ENCODE results near the gene TSPAN9.

DNA sequence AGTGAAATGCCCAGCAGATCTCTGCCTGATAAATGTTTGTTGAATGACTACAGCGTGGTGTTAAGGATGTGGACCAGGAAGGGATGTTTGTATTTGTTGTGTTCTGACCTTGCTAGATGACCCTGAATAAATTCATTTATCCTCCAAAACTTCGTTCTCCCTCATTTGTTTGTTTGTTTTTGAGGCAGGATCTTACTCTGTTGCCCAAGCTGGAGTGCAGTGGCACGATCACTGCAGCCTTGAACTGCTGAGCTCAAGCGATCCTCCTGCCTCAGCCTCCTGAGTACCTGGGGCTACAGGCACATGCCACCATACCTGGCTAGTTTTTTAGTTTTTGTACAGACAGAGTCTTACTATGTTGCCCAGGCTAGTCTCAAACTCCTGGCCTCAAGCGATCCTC, 96.7 kb downstream of the TSPAN9 start:
- TF ChIP-seq, protein P1, sequence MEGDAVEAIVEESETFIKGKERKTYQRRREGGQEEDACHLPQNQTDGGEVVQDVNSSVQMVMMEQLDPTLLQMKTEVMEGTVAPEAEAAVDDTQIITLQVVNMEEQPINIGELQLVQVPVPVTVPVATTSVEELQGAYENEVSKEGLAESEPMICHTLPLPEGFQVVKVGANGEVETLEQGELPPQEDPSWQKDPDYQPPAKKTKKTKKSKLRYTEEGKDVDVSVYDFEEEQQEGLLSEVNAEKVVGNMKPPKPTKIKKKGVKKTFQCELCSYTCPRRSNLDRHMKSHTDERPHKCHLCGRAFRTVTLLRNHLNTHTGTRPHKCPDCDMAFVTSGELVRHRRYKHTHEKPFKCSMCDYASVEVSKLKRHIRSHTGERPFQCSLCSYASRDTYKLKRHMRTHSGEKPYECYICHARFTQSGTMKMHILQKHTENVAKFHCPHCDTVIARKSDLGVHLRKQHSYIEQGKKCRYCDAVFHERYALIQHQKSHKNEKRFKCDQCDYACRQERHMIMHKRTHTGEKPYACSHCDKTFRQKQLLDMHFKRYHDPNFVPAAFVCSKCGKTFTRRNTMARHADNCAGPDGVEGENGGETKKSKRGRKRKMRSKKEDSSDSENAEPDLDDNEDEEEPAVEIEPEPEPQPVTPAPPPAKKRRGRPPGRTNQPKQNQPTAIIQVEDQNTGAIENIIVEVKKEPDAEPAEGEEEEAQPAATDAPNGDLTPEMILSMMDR (IDR thresholded peaks at IDR 0.05; ENCODE audit: low read depth, low read length, poor library complexity, severe bottlenecking) = no peak
- TF ChIP-seq EZH2phosphoT487 (IDR thresholded peaks at IDR 0.05; ENCODE audit: borderline replicate concordance, low read length) = no peak

Data from DOHH2 (cell line).